SJSA1 (cell line): Measurements from ENCODE around the gene CYYR1. TPM values are rescaled to one million over a fixed set of nuclear protein-coding genes. Genes with fewer than 3 reads are reported as not detected.
A peak's percentile ranks its signal among the peaks of the same experiment; 100 is the strongest.

Source experiments
- DNase-seq, 2 experiments: peaks; one replicate each; pipeline ENCODE4 v3.0.0-alpha.2; 2015 to 2020; ENCODE audit warnings: low spot score in 2 of 2, low read depth in 1 of 2
- H3K27ac ChIP-seq: fragments of 250-450 bp; sonication (Bioruptor Pico); 2 replicates; pipeline ENCODE4 v1.5.1; 2020; ENCODE audit warnings: mild to moderate bottlenecking, moderate library complexity
- H3K27me3 ChIP-seq: fragments of 250-450 bp; sonication (Bioruptor Pico); replicated peaks from 2 replicates; pipeline ENCODE4 v1.5.1; 2020; ENCODE audit warnings: mild to moderate bottlenecking, moderate library complexity
- H3K36me3 ChIP-seq: fragments of 250-450 bp; sonication (Bioruptor Pico); 2 replicates; pipeline ENCODE4 v1.5.1; 2020; ENCODE audit warnings: mild to moderate bottlenecking
- H3K4me1 ChIP-seq: fragments of 250-450 bp; sonication (Bioruptor Pico); replicated peaks from 2 replicates; pipeline ENCODE4 v1.6.1; 2021; ENCODE audit warnings: mild to moderate bottlenecking
- H3K4me3 ChIP-seq: fragments of 250-450 bp; sonication (Bioruptor Pico); 2 replicates; pipeline ENCODE4 v1.5.1; 2020; ENCODE audit warnings: mild to moderate bottlenecking
- H3K9me3 ChIP-seq: fragments of 250-450 bp; sonication (Bioruptor Pico); replicated peaks from 2 replicates; pipeline ENCODE4 v1.5.1; 2020; ENCODE audit warnings: mild to moderate bottlenecking
- total RNA-seq: library from RNA; depleted of rRNA; stranded (reverse); fragments of >200 nt; shearing (Covaris generic); gene quantifications from 2 replicates; pipeline ENCODE4 v1.2.3, GENCODE V29; 2014

Gene CYYR1
- total RNA-seq, 1 experiment from 2014 or later = 22.3 TPM

DNA sequence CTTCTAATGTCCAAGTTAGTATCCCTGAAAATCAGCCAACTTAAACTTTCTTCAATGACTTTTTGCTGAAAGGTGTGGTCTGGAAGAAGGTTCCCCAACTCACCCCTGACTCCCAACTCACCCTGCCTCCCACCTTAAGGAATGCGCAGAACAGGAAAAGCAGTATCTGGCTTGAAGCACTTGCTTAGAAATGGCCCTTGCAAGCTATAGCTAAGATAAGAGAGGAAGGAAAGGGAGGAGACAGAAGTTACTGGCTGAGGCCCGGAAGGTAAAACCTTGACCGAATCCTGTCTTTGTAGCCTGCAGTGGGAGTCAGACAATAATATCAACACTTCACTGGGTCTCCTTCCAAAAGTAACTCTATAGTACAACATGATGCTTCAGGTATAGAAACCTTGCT is 2.9 kb downstream of the CYYR1 start:
- 0 out of 2 replicates have a peak, but pooled peaks cover 3% of the 10 kb centered on the region for H3K27me3 ChIP-seq
- H3K9me3 ChIP-seq = peaks cover 3% of the 10 kb centered on the region; the same call in 1 of the 2 replicates
- no peaks in the 10 kb centered on the region; the same call in 1 of the 2 replicates for H3K4me1 ChIP-seq
- DNase-seq = no peak
- no peak overlapping the region for H3K27ac ChIP-seq
- H3K4me3 ChIP-seq = no peak overlapping the region
- H3K36me3 ChIP-seq = no peaks in the 10 kb centered on the region; the same call in 1 of the 2 replicates

DNA sequence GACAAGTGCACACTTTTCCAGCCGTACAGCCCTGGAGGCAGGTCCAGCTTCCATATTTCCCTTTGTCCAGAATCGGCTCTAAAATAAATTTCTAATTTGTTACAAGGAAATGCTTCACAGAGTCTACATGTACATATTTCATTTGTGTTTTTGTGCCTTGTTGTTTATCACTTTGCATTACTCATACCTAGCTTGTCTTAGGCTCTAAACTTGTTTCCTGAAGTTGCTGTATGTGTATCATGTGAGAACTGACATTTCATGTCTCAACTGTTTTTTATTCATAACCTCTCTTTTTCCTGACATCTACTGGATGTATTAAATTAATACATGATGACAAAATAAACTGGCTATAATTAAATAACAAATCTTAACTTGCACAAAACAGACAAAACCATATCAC is 7.5 kb downstream of the CYYR1 start:
- H3K27ac ChIP-seq = no peak overlapping the region
- H3K9me3 ChIP-seq = no peaks in the 10 kb centered on the region
- no peak for DNase-seq
- no peaks in the 10 kb centered on the region; the same call in 1 of the 2 replicates for H3K36me3 ChIP-seq
- H3K4me1 ChIP-seq = peaks cover 3% of the 10 kb centered on the region; the same call in 1 of the 2 replicates
- H3K4me3 ChIP-seq = no peak overlapping the region
- no peaks in the 10 kb centered on the region for H3K27me3 ChIP-seq

DNA sequence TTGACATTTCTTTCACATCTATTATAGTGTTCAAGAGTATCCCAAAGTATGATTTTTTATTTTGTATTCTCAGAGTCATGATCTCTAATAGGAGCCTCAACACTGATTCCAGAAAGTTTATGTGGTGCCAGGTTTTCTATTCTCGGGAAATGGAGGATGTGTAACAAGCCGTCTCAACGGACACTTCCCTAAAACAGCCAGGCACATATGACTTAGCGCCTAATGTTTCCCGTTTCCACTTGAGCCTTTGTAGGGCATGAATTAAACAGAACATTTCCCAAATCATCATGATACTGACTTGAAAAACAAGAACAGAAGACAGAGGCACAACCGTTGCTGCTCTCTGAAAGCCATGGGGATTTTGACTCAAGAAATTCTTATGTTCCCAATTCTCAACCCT is 8.0 kb downstream of the CYYR1 start:
- Histone ChIP-seq H3K9me3 (no peaks in the 10 kb centered on the region), H3K27me3 (no peaks in the 10 kb centered on the region), H3K4me1 (peaks cover 3% of the 10 kb centered on the region; the same call in 1 of the 2 replicates), H3K27ac (no peak overlapping the region), H3K4me3 (no peak overlapping the region), H3K36me3 (no peaks in the 10 kb centered on the region; the same call in 1 of the 2 replicates)
- no peak for DNase-seq

DNA sequence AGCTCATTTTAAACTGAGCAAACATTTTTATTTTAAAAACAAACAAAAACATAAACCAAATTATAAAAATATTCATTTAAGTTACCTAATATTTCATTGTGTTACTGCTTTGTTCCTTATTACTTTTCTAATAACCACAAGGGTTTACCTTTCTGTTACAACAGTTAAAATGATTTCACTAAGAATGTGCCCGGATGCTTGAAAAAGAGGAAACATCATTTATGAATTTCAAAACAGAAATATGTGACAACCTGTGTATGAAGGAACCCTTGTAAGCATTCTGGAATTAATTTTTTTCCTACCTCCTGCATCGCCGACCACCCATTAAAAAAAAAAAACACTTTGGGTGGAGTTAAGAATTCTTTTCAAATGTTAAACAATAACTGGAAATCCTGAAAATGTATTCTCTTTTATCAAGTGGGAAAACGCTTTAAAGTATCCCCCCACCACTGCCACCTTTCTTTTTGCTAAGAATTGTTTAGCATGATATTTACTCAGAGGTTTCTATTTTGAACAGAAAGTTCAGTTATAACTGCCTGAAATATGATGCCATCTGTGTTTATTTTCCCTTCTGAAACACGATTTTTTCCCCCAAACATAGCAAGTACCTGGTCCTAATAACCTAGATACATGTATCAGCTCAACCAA is 9.1 kb downstream of the CYYR1 start:
- Histone ChIP-seq H3K27ac (peak overlapping the region; percentile 8; the same call in 1 of the 2 replicates), H3K36me3 (no peaks in the 10 kb centered on the region; the same call in 1 of the 2 replicates), H3K9me3 (no peaks in the 10 kb centered on the region), H3K4me3 (no peak overlapping the region), H3K27me3 (no peaks in the 10 kb centered on the region), H3K4me1 (peaks cover 3% of the 10 kb centered on the region; the same call in 1 of the 2 replicates)
- no peak for DNase-seq

DNA sequence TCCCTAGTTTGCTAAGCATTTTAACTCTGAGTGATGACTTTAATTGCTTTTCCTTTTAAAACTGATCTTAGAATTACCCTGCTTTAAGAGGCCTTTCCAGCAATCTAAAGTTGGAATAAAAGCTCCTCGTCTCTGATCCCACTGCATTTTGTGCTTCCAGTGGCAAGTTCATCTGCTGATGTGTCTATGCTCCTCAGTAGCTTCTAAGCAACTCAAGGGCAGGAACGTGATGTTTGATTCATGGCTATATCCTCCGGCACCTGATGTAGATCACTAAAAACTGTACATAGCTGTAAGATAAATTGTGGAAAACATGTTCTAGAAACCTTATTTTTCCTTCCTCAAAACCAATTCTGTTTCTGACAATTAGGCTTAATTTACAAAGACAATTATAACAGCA is 12.5 kb downstream of the CYYR1 start:
- no peak for DNase-seq
- Histone ChIP-seq H3K36me3 (no peaks in the 10 kb centered on the region; the same call in 1 of the 2 replicates), H3K9me3 (no peaks in the 10 kb centered on the region), H3K27me3 (no peaks in the 10 kb centered on the region), H3K4me1 (peaks cover 3% of the 10 kb centered on the region; the same call in 1 of the 2 replicates), H3K27ac (no peak overlapping the region), H3K4me3 (no peak overlapping the region)

DNA sequence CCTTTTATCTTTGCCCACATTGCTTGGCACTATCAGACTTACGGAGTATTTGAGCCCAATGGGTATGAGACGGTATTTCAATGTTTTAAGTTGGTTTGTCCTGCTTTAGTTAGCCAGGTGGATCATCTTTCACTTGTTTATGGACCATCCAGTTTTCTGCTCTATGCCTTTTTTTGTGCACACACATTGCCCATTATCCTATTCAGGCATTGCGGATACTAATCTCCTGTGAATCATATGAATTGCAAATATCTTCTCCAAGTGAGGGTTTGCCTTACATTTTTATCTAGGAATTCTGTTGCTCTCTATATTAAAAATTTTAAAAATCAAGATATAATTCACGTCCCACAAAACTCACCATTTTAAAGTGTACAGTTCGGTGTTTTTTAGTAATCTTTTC is 14.0 kb downstream of the CYYR1 start:
- no peaks in the 10 kb centered on the region for H3K36me3 ChIP-seq
- H3K27ac ChIP-seq = no peak overlapping the region
- H3K4me1 ChIP-seq = 0 out of 2 replicates have a peak, but pooled peaks cover 3% of the 10 kb centered on the region
- no peaks in the 10 kb centered on the region for H3K27me3 ChIP-seq
- H3K9me3 ChIP-seq = no peaks in the 10 kb centered on the region
- H3K4me3 ChIP-seq = no peak overlapping the region
- no peak for DNase-seq

DNA sequence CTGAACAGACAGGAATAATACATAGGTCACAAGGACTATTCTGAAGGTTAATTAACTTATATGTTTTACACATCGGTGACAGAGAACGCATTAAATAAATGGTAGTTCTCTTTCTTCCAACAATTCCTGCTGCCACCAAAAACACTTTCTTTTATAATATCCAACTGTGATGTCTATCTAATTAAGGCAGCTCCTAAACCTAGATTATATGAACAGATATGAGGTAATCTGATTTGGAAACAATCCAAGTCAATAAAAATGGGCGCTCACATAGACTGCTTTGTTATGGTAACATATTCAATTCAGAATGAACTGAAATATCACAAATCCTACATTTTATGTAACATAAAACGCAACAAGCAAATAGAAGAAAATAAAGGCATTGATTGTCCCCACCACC is 16.0 kb downstream of the CYYR1 start:
- Histone ChIP-seq H3K4me3 (no peak overlapping the region), H3K27me3 (no peaks in the 10 kb centered on the region), H3K36me3 (no peaks in the 10 kb centered on the region), H3K9me3 (no peaks in the 10 kb centered on the region), H3K27ac (no peak overlapping the region), H3K4me1 (no peaks in the 10 kb centered on the region)
- no peak for DNase-seq

DNA sequence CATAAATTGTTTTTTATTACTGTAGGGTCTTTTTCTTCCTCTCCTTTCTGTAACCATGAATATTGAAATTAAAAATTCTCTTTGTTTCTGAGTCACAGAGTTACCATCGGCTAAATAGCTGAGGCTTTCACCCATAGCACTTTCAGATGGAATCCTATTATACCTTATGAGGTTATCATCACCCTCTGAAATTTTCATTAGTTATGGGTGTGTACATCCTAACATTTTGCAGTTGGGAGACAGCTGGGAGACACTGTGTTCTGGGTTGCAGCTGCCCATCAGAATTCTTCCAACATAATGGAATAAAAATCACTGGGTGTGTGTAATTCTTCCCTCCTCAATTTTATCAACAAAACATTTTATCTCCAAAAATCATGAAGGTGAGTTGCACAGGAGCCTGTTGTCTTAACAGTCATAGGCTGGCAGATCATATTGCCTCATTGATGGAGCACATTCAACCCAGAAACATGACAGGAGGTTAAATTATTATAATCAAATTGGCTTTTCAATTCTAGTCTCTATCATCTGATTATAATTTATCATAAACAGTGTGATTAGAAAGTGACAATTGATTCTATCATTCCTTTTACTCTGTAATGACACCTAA is 17.4 kb downstream of the CYYR1 start:
- Histone ChIP-seq H3K27me3 (no peaks in the 10 kb centered on the region), H3K36me3 (no peaks in the 10 kb centered on the region), H3K4me3 (no peak overlapping the region), H3K4me1 (no peaks in the 10 kb centered on the region), H3K9me3 (no peaks in the 10 kb centered on the region), H3K27ac (no peak overlapping the region)
- DNase-seq = no peak

DNA sequence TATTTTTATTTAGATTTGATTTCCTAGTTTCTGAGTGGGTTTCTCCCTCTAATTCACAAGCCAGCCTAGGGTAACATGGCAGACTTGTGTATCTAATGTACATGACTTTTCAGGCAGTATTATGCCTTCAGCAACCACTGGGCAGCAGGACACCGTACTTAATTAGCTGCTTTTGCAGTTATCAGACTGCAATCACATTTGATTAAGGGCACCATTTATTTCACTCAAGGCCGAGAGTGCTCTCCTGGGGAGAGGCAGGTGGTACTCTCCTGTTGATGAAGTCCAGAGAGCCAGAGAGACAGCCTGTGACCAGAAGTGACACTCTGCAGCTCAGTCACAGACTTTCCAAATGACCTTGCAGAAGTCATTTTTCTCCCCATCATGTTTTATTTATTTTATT is 18.7 kb downstream of the CYYR1 start:
- no peaks in the 10 kb centered on the region for H3K9me3 ChIP-seq
- H3K36me3 ChIP-seq = no peaks in the 10 kb centered on the region
- H3K4me1 ChIP-seq = no peaks in the 10 kb centered on the region
- no peak overlapping the region for H3K27ac ChIP-seq
- no peaks in the 10 kb centered on the region for H3K27me3 ChIP-seq
- DNase-seq = no peak
- no peak overlapping the region for H3K4me3 ChIP-seq

DNA sequence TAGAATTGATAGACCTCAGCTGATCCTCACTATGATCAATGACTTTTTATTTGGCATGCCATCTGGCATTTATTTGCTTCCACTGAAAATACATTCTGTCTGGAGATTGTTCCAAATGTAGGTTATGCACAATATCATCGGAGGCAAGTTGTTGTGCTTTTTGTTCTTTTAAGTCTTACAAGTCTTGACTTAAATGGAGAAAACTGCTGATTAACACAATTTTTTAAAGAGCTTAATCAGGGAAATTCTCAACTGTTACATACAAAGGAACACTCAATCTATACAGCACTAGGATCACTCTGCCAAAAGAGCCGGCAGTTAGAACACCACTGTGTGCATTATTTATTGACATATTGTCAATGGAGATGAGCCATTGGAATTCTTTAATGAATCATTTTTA is 19.2 kb downstream of the CYYR1 start:
- DNase-seq = no peak
- Histone ChIP-seq H3K27me3 (no peaks in the 10 kb centered on the region), H3K27ac (no peak overlapping the region), H3K4me3 (no peak overlapping the region), H3K9me3 (no peaks in the 10 kb centered on the region), H3K36me3 (no peaks in the 10 kb centered on the region), H3K4me1 (no peaks in the 10 kb centered on the region)

DNA sequence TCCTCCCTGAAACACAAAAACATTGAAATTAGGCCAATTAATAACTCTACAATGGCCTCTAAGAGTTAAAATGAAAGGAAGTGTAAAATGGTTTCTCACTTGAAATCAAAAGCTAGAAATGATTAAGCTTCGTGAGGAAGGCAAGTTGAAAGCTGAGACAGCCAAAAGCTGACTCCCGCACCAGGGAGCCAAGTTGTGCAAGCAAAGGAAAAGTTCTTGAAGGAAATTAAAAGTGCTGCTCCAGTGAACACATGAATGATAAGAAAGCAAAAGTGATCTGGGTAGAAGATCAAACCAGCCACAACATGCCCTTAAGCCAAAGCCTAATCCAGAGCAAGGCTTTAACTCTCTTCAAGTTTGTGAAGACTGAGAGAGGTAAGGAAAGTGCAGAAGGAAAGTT is 22.8 kb downstream of the CYYR1 start:
- H3K4me3 ChIP-seq = no peak overlapping the region

DNA sequence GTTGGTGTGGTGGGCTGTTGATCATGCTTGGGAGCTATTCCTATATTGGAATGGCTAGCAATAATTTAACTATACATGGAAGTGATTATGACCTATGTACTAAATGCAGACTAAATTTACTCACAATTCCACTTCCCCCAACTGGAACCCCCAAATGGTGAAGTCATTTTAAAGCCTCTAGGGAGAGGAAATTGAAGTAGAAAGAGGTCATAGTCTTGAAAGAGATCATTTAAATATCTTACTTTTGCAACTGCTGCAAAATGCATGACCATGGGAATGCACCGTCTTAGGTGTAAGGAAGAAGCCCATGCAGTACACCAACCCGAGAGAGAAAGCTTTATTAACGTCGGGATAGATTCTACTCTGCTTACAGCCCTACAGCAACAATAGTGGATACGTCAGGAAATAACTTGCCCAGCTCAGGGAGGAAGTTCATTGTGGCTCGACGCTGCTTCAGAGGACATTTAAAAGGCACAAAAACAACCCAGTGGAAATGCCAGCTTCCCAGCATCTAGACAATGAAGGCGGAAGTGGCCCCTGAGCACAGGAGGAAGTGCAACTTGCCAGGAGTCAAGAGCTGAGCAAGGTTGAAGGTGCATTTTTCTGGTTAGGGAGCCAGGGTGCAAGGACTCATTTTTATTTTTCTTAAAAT is 26.5 kb downstream of the CYYR1 start:
- Histone ChIP-seq H3K4me3 (no peak overlapping the region), H3K27ac (no peak overlapping the region), H3K27me3 (no peaks in the 10 kb centered on the region), H3K9me3 (no peaks in the 10 kb centered on the region), H3K4me1 (no peaks in the 10 kb centered on the region), H3K36me3 (no peaks in the 10 kb centered on the region)
- no peak for DNase-seq

More for the DNA sequence above, 22.8 kb downstream of the CYYR1 start:
- Histone ChIP-seq H3K27me3 (no peaks in the 10 kb centered on the region), H3K4me1 (no peaks in the 10 kb centered on the region), H3K9me3 (no peaks in the 10 kb centered on the region), H3K27ac (no peak overlapping the region), H3K36me3 (no peaks in the 10 kb centered on the region)
- no peak for DNase-seq

DNA sequence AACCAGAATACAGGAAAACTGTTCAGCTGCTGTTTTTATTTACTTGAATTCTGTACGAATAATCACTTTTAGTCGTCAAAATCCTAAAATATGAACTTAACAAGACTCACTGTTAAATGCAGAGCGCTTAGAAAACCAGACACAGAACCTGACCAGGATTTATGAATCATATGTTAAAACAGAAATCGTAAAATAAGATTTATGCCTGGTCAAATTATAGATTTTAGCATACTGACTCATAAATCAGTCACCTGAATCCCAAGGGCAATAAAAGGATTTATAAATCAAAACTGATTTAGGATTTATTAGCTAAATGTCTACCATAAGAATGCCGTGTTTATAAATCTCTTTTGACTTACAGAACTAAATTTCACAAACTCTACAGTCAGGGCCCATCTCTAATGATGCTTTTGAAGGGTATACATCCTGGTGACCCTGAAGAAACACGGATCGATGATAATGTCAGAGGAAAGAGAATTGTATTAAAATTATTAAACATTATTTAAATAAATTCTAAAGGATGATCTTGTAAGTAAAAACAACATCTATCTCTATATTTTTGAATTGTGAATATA is 28.8 kb downstream of the CYYR1 start:
- H3K4me1 ChIP-seq = no peaks in the 10 kb centered on the region
- H3K27ac ChIP-seq = no peak overlapping the region
- H3K36me3 ChIP-seq = no peaks in the 10 kb centered on the region
- DNase-seq = no peak
- no peak overlapping the region for H3K4me3 ChIP-seq
- H3K9me3 ChIP-seq = no peaks in the 10 kb centered on the region
- no peaks in the 10 kb centered on the region for H3K27me3 ChIP-seq

DNA sequence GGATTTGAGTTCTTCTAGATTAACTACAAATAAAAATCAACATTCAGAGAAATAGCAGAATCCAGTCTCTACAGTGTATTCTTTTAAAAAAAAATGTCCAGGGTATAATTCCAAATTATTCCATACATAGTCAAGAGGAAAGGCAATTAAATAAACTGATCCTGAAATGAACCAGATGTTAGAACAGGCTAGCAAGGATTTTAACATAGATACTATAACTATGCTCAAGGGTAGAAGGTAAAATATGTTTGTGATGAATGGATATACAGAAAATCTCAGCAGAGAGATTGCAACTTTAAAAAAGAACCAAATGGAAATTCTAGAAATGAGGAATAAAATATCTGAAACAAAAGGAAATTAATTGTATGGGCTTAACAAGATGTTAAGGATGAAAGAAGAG is 32.4 kb downstream of the CYYR1 start:
- Histone ChIP-seq H3K27ac (no peak overlapping the region), H3K4me3 (no peak overlapping the region), H3K4me1 (no peaks in the 10 kb centered on the region), H3K9me3 (no peaks in the 10 kb centered on the region), H3K36me3 (no peaks in the 10 kb centered on the region), H3K27me3 (no peaks in the 10 kb centered on the region)
- no peak for DNase-seq
